Motor neuron (in vitro differentiated cells): ENCODE results near the gene NOC2L. TPM values are rescaled to one million over a fixed set of nuclear protein-coding genes. Genes with fewer than 3 reads are reported as not detected.

Experiments
- ATAC-seq, 8 experiments: fragments of 200-7000 bp; cut with Tn5 transposase; replicated peaks in 6 of 8; 2 replicates each; pipeline ENCODE4 v1.8.0; 2021; ENCODE audit warnings: mild to moderate bottlenecking in 8 of 8, moderate library complexity in 8 of 8
- H3K27ac ChIP-seq, 2 donors: fragments of 250-450 bp; sonication (Bioruptor Pico); 2 replicates each; pipeline ENCODE4 v1.9.0; 2021; ENCODE audit warnings: antibody characterized with exemption in 2 of 2, mild to moderate bottlenecking in 2 of 2, moderate library complexity in 1 of 2
- H3K4me1 ChIP-seq, 2 donors: fragments of 250-450 bp; sonication (Bioruptor Pico); replicated peaks in 1 of 2; 2 replicates each; pipeline ENCODE4 v1.6.1; 2021; ENCODE audit warnings: antibody characterized with exemption in 2 of 2, mild to moderate bottlenecking in 2 of 2, moderate library complexity in 1 of 2
- H3K4me3 ChIP-seq, 5 donors: fragments of 250-450 bp; sonication (Bioruptor Pico); 2 replicates each; pipeline ENCODE4 v1.9.0; 2021; ENCODE audit warnings: antibody characterized with exemption in 5 of 5, mild to moderate bottlenecking in 5 of 5, moderate library complexity in 4 of 5
- WGBS, 10 experiments: fragments of 450-650 bp; shearing (Covaris generic); methylation state at CpG; one replicate each; pipeline ENCODE4 v1.0.0; 2022; 5-methylcytosine and 5-hydroxymethylcytosine counted together
- in situ Hi-C, 9 experiments: fragments of 400-800 bp; cut with MboI; loops; one replicate each; pipeline ENCODE4 v1.15.0; 2021; ENCODE audit warnings: low sequenced_read_pairs in 9 of 9, low pct_unique_long_range_greater_than_20kb in 2 of 9; ENCODE audit not compliant: unreplicated experiment in 9 of 9
- total RNA-seq, 8 experiments: library from RNA; unstranded; fragments of 300-600 nt; gene quantifications; 2 replicates each; pipeline versions ENCODE4 v1.2.3 to v1.2.4, GENCODE V29; 2022

Gene NOC2L
- total RNA-seq, 8 experiments from 2014 or later = 41.5 to 126 (median 85.5) TPM

GRCh38 chr1:967466-968343 lies 8.6 kb upstream of the NOC2L start:
- in situ Hi-C loops = no loop called here
- no peak for ATAC-seq
- 40 to 100% (median 54%) methylated on average over 1 to 11 of the region's 23 CpGs; no CpG with 5 or more reads in 6 of the 10 experiments for WGBS, 10 experiments
- Histone ChIP-seq H3K4me3 (no peak overlapping the region), H3K27ac (no peak overlapping the region), H3K4me1 (peaks cover 8 to 12% of the 10 kb centered on the region in 2 donors)

GRCh38 chr1:966704-967300 lies 7.7 kb upstream of the NOC2L start:
- Histone ChIP-seq H3K4me3 (peak overlapping the region; percentile 2 to 39 (median 25)), H3K27ac (no peak overlapping the region), H3K4me1 (peaks cover 8 to 12% of the 10 kb centered on the region in 2 donors)
- in situ Hi-C loops = no loop called here
- 0 to 6% methylated on average over 12 to 15 of the region's 60 CpGs; no CpG with 5 or more reads in 8 of the 10 experiments for WGBS, 10 experiments
- peak; percentile 68 to 94 (median 76) for ATAC-seq

- in situ Hi-C loops = no loop called here
- H3K27ac ChIP-seq = no peak within 1 kb of the TSS
- ATAC-seq = peak; percentile 8 to 55 (median 26)
- WGBS, 10 experiments = 0 to 60% (median 1%) methylated on average over 1 to 6 of the region's 31 CpGs; no CpG with 5 or more reads in 6 of the 10 experiments
- H3K4me3 ChIP-seq = peak within 1 kb of the TSS; percentile 2 to 39 (median 25)
- H3K4me1 ChIP-seq = peaks cover 10 to 16% of the 10 kb centered on the region in 2 donors
These were observed 7.2 kb upstream of the NOC2L start, which contains the start of gene PLEKHN1 for GRCh38 chr1:966135-966703. PLEKHN1 (plus strand) TSS chr1:966482; CDS start chr1:966532, 50 bp downstream.

DNA sequence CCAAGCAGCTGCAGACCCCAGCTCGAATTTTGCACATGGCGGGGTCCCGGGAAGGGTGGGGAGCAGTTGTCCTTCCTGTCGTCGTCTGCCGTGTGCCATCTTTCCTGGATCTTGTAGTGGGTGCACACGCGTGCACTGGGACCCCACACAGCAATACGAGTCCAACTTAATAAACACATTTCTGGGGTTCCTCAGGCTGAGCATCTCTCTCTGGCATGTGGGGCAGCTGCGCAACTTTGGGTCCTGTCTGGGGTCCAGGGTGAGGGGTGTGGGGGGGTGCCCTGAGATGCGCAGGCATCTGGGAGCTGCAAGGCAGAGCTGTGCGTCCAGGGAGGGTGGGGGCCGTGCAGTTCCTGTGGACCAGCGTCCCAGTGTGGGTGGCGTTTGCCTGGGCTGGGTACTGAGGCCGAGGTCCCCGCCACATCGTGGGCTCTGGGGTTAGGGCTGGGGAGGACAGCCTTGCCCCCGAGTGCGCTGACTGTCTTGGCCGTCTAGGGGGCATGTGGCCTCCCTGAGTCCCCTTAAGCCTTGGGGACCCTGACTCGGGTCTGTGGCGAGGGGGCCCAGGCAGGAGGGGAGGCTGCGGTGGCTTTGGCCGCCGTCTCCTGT lies 6.6 kb upstream of the NOC2L start:
- WGBS, 10 experiments = 62 to 86% (median 72%) methylated on average over 1 to 7 of the region's 26 CpGs; no CpG with 5 or more reads in 6 of the 10 experiments
- no peak for ATAC-seq
- Histone ChIP-seq H3K27ac (no peak overlapping the region), H3K4me3 (no peak overlapping the region), H3K4me1 (peaks cover 10 to 18% of the 10 kb centered on the region in 2 donors)
- in situ Hi-C loops = no loop called here

DNA sequence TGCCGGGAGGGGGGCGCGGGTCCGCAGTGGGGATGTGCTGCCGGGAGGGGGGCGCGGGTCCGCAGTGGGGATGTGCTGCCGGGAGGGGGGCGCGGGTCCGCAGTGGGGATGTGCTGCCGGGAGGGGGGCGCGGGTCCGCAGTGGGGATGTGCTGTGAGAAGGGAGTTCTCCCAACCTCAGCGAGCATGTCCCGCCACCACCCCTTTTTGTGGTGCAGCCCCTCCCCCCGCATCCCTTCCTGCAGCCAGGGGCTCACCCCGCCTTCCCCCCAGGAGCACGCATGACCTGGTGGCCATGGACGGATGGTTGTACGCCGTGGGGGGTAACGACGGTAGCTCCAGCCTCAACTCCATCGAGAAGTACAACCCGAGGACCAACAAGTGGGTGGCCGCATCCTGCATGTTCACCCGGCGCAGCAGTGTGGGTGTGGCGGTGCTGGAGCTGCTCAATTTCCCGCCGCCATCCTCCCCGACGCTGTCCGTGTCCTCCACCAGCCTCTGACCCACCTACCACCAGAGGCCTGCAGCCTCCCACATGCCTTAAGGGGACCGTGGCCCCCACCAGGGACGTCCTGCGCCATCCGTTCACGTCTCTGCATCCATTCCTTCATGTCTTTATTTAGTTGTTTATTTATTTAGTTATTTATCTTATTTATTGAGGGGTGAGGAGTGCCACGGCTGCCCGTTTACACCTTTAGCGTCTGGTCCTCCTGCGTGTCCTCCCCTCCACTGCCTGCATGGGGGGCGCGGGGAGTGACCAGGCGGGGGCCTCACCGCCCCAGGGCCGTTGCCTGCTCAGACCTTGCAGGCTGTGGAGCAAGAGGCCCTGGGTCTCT lies 5.9 kb upstream of the NOC2L start:
- H3K4me3 ChIP-seq = no peak overlapping the region
- WGBS, 10 experiments = 85 to 100% (median 93%) methylated on average over 1 to 15 of the region's 51 CpGs; no CpG with 5 or more reads in 4 of the 10 experiments
- no peak for ATAC-seq
- no peak overlapping the region for H3K27ac ChIP-seq
- peaks cover 10 to 18% of the 10 kb centered on the region in 2 donors for H3K4me1 ChIP-seq
- in situ Hi-C loops = no loop called here

- 85 to 100% (median 96%) methylated on average over 1 to 20 of the region's 47 CpGs; no CpG with 5 or more reads in 4 of the 10 experiments for WGBS, 10 experiments
- Histone ChIP-seq H3K4me1 (peaks cover 10 to 18% of the 10 kb centered on the region in 2 donors), H3K27ac (no peak overlapping the region), H3K4me3 (no peak overlapping the region)
- in situ Hi-C loops = no loop called here
- ATAC-seq = no peak
These were observed 4.9 kb upstream of the NOC2L start for GRCh38 chr1:963746-964525.

DNA sequence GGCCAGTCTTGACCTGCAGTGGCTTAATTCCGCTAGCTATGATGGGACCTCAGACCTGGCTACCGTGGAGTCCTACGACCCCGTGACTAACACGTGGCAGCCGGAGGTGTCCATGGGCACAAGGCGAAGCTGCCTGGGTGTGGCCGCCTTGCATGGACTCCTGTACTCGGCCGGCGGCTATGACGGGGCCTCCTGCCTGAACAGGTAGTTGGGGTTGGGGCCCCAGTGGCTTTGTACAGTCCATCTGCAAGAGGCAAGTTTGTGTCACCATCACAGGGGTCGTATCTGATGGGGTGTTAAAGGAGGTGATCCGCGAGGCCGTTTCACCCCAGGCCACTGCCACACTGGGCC lies 4.2 kb upstream of the NOC2L start:
- in situ Hi-C loops = no loop called here
- H3K27ac ChIP-seq = no peak overlapping the region
- WGBS, 10 experiments = 84 to 100% (median 95%) methylated on average over 1 to 10 of the region's 16 CpGs; no CpG with 5 or more reads in 4 of the 10 experiments
- ATAC-seq = no peak
- no peak overlapping the region for H3K4me3 ChIP-seq
- peaks cover 12 to 20% of the 10 kb centered on the region in 2 donors for H3K4me1 ChIP-seq

DNA sequence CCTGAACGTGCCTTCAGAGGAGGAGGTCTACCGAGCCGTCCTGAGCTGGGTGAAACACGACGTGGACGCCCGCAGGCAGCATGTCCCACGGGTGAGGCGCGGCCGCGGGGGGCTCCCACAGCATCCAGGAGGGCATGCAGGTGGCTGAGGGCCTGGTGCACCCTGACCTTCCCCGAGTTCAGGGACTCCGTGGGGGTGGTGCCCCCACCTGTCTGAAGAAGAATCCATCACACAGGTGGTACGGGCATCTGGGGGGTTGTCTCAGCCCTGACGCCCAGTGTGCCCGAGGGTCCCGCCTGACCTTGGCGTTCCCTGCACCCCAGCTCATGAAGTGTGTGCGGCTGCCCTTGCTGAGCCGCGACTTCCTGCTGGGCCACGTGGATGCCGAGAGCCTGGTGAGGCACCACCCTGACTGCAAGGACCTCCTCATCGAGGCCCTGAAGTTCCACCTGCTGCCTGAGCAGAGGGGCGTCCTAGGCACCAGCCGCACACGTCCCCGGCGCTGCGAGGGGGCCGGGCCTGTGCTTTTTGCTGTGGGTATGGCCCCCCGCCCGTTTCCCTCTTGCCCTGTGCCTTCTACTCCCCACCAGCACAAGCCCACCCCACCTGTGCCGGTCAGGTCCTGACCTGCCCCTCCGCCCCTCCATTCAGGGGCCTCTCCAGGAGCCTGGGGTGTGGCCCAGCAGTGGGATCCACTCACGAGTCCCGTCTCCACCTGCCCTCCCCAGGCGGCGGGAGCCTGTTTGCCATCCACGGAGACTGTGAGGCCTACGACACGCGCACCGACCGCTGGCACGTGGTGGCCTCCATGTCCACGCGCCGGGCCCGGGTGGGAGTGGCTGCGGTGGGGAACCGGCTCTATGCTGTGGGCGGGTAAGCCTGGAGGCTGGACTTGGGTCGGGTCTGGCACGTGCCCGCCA lies 3.6 kb upstream of the NOC2L start:
- 83 to 94% (median 89%) methylated on average over 4 to 17 of the region's 57 CpGs; no CpG with 5 or more reads in 6 of the 10 experiments for WGBS, 10 experiments
- Histone ChIP-seq H3K4me3 (no peak overlapping the region), H3K27ac (no peak overlapping the region), H3K4me1 (peaks cover 18 to 26% of the 10 kb centered on the region in 2 donors)
- in situ Hi-C loops = no loop called here
- no peak for ATAC-seq

DNA sequence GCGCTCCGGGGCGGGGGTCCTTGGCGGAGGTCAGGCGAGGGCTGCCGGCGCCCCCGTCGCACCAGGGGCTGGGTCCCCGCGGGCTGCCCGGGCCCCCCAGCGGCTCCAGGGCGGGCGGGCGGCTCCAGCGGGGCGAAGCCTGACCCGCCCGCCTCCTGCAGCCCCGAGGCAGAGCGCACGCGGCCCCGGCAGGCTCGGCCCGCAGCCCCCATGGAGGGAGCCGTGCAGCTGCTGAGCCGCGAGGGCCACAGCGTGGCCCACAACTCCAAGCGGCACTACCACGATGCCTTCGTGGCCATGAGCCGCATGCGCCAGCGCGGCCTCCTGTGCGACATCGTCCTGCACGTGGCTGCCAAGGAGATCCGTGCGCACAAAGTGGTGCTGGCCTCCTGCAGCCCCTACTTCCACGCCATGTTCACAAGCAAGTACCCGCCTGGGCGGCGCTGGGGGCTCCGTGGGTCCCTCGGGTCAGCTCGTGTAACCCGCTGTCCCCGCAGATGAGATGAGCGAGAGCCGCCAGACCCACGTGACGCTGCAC lies 2.1 kb upstream of the NOC2L start:
- peak in 7 of 8 experiments; percentile 3 to 14 (median 6) for ATAC-seq
- H3K4me1 ChIP-seq = peaks cover 12 to 13% of the 10 kb centered on the region in 2 donors
- in situ Hi-C loops = no loop called here
- H3K4me3 ChIP-seq = peak overlapping the region; percentile 62 to 100 (median 97)
- no peak overlapping the region for H3K27ac ChIP-seq
- 18 to 100% (median 45%) methylated on average over 2 to 10 of the region's 56 CpGs; no CpG with 5 or more reads in 6 of the 10 experiments for WGBS, 10 experiments

GRCh38 chr1:960363-961131 lies 1.5 kb upstream of the NOC2L start, which contains the start of gene KLHL17:
KLHL17 (plus strand) TSS chr1:960584; CDS start chr1:960694, 110 bp downstream.
- peak within 1 kb of the TSS in 1 of 2 donors; percentile 9 for H3K27ac ChIP-seq
- H3K4me3 ChIP-seq = peak within 1 kb of the TSS; percentile 62 to 100 (median 97)
- WGBS, 10 experiments = 0% methylated on average over 9 of the region's 109 CpGs; no CpG with 5 or more reads in 9 of the 10 experiments

More at GRCh38 chr1:960363-961131, 1.5 kb upstream of the NOC2L start, which contains the start of gene KLHL17:
- H3K4me1 ChIP-seq = peaks cover 12 to 13% of the 10 kb centered on the region in 2 donors
- in situ Hi-C loops = no loop called here
- peak; percentile 54 to 82 (median 66) for ATAC-seq
